ENCODE results near the gene NR4A3. TPM values are rescaled to one million over a fixed set of nuclear protein-coding genes. Genes with fewer than 3 reads are reported as not detected.

NR4A3 gene
- total and polyA plus RNA-seq, 10 of the 15 experiments (the other 5 are each of a cell fraction or from before 2014, with no cell fraction given) = 0.04 to 2.1 (median 0.64) TPM; not detected in 1

- TF ChIP-seq ATF2 (IDR thresholded peaks at IDR 0.05; ENCODE audit: low read length) = no peak
- peak; percentile 82; the same call in 1 of the 2 replicates for TF ChIP-seq STAT1 (conservative IDR thresholded peaks at IDR 0.05)
- TF ChIP-seq TCF12 (IDR thresholded peaks at IDR 0.05; ENCODE audit: low read depth, low read length) = peak; percentile 96
- no peak; the same call in 1 of the 2 replicates for TF ChIP-seq JUND (IDR thresholded peaks at IDR 0.05; ENCODE audit: low read depth, low read length)
- TF ChIP-seq ZBTB4 (CRISPR knock-in tag; IDR thresholded peaks at IDR 0.05) = 0 out of 2 replicates have a peak, but pooled peaks have one; percentile 37
- peak; percentile 79 for TF ChIP-seq PKNOX1 (IDR thresholded peaks at IDR 0.05)
- TF ChIP-seq CUX1 (IDR thresholded peaks at IDR 0.05; ENCODE audit: insufficient replicate concordance, low read depth, low read length) = no peak
- TF ChIP-seq EZH2 (IDR thresholded peaks at IDR 0.05; ENCODE audit: borderline replicate concordance, control insufficient read depth, low read depth, low read length) = no peak
- TF ChIP-seq ATF7 (IDR thresholded peaks at IDR 0.05; ENCODE audit: low read depth) = peak; percentile 88
- TF ChIP-seq SMARCA5 (IDR thresholded peaks at IDR 0.05) = peak; percentile 87
- no peak for TF ChIP-seq CBX3 (IDR thresholded peaks at IDR 0.05; ENCODE audit: borderline replicate concordance, low read depth)
- peak; percentile 42; the same call in 1 of the 2 replicates for TF ChIP-seq HCFC1 (IDR thresholded peaks at IDR 0.05; ENCODE audit: low read length)
- no peak for TF ChIP-seq RBBP5 (conservative IDR thresholded peaks at IDR 0.05)
- no peak for TF ChIP-seq E2F8 (IDR thresholded peaks at IDR 0.05; ENCODE audit: low read depth, partially characterized antibody)
These were observed 2.4 kb upstream of the NR4A3 start (continued) for GRCh38 chr9:99819123-99819855.

Data from GM12878 (cell line).